Measurements from ENCODE around the gene TUT1.
"Not testable (repeated sequence)": the region's sequence is repeated elsewhere in the genome, so short reads cannot be mapped to it uniquely, and the experiment has no call there.

TUT1 gene

GRCh38 chr11:62592146-62592815, 958 bp upstream of the TUT1 start:
- H2AFZ ChIP-seq (ENCODE audit: low read length): peak overlapping the region; percentile 82
- peak overlapping the region; percentile 86 for H3K18ac ChIP-seq (ENCODE audit: low read length)
- H3K36me3 ChIP-seq (replicated peaks in 1 of 2; ENCODE audit: control insufficient read depth in 2 of 2, insufficient read depth in 2 of 2, low read length in 2 of 2): peaks cover 43 to 66% of the 10 kb centered on the region in 2 donors
- H3K4me2 ChIP-seq (ENCODE audit: insufficient read depth, low read length, poor library complexity, severe bottlenecking): peak overlapping the region; percentile 74
- H4K8ac ChIP-seq (ENCODE audit: low read depth, low read length): no peak overlapping the region
- H3K4ac ChIP-seq (ENCODE audit: low read length): no peak overlapping the region
- peak overlapping the region; percentile 16 for H2AK5ac ChIP-seq (ENCODE audit: low read depth, low read length)
- no peak overlapping the region for H4K91ac ChIP-seq (ENCODE audit: low read depth, low read length, poor library complexity)
- H3K4me3 ChIP-seq (ENCODE audit: low read length in 2 of 2): peak overlapping the region; percentile 75 to 80
- H2BK12ac ChIP-seq (ENCODE audit: low read length): peak overlapping the region; percentile 82
- no peak for DNase-seq (ENCODE audit: low spot score)
- peak overlapping the region; percentile 81 for H3K9ac ChIP-seq (ENCODE audit: low read depth, low read length, poor library complexity)
- peaks cover 7 to 8% of the 10 kb centered on the region in 2 donors for H3K4me1 ChIP-seq (ENCODE audit: control insufficient read depth in 2 of 2, insufficient read depth in 1 of 2, low read depth in 1 of 2, low read length in 2 of 2)
- WGBS, 2 donors (ENCODE audit: extremely low coverage in 2 of 2, insufficient read length in 2 of 2, insufficient replicate concordance in 1 of 2): no CpG with 5 or more reads among the region's 17 CpGs
- no peak overlapping the region for H3K14ac ChIP-seq (ENCODE audit: low read length)
- no peak overlapping the region for H2BK120ac ChIP-seq (ENCODE audit: low read depth, low read length)
- no peak overlapping the region for H2BK15ac ChIP-seq (ENCODE audit: low read length)
- no peak overlapping the region for H3K23ac ChIP-seq (ENCODE audit: low read depth, low read length, poor library complexity)
- H2BK5ac ChIP-seq (ENCODE audit: low read length): peak overlapping the region; percentile 30
- H3K79me1 ChIP-seq (ENCODE audit: low read depth, low read length): peaks cover 4% of the 10 kb centered on the region
- H3K9me3 ChIP-seq (replicated peaks in 1 of 2; ENCODE audit: control insufficient read depth in 2 of 2, insufficient read depth in 1 of 2, low read depth in 1 of 2, low read length in 2 of 2): no peaks in the 10 kb centered on the region
- H3K27ac ChIP-seq (replicated peaks; ENCODE audit: low read length): peak overlapping the region; percentile 74
- H3K27me3 ChIP-seq (ENCODE audit: control insufficient read depth in 3 of 3, insufficient read depth in 3 of 3, low read depth in 1 of 3, low read length in 3 of 3): no peaks in the 10 kb centered on the region

DNA sequence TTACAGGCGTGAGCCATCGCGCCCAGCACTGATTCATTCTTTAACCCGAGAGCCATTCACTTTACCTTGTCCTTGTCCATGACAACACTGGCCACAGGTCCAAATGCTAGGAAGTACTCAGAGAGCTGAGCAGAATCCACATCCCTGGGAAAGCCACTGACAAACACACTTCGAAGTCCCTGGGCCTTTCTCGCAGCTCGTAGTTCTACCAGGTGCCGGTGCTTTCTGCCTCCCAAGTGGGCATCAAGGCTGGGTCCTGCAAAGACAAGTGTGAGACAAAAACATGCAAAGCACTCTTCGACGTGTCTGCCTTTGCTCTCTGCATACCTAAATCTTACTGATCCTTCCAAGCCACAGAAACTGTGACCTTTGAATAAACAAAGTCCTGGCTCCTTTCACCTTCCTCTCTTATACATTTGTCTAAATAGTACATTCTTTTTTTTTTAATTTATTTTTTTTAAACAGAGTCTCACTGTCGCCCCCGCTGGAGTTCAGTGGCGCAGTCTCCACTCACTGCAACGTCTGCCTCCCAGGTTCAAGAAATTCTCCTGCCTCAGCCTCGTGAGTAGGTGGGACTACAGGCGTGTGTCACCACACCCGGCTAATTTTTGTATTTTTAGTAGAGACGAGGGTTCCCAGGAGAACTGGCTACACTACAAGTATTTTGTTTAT, 2.2 kb downstream of the TUT1 start:
- no peak for DNase-seq (ENCODE audit: low spot score)
- H4K8ac ChIP-seq (ENCODE audit: low read depth, low read length): no peak overlapping the region
- no peak overlapping the region for H3K27ac ChIP-seq (replicated peaks; ENCODE audit: low read length)
- no peak overlapping the region for H2BK15ac ChIP-seq (ENCODE audit: low read length)
- no peak overlapping the region for H2BK5ac ChIP-seq (ENCODE audit: low read length)
- H3K4me1 ChIP-seq (ENCODE audit: control insufficient read depth in 2 of 2, insufficient read depth in 1 of 2, low read depth in 1 of 2, low read length in 2 of 2): peaks cover 7 to 8% of the 10 kb centered on the region in 2 donors
- H3K18ac ChIP-seq (ENCODE audit: low read length): no peak overlapping the region
- no peak overlapping the region for H4K91ac ChIP-seq (ENCODE audit: low read depth, low read length, poor library complexity)
- no peaks in the 10 kb centered on the region for H3K27me3 ChIP-seq (ENCODE audit: control insufficient read depth in 3 of 3, insufficient read depth in 3 of 3, low read depth in 1 of 3, low read length in 3 of 3)
- no peak overlapping the region for H3K4me3 ChIP-seq (ENCODE audit: low read length in 2 of 2)
- H3K4me2 ChIP-seq (ENCODE audit: insufficient read depth, low read length, poor library complexity, severe bottlenecking): no peak overlapping the region
- no peak overlapping the region for H3K23ac ChIP-seq (ENCODE audit: low read depth, low read length, poor library complexity)
- peaks cover 24 to 62% of the 10 kb centered on the region in 2 donors for H3K36me3 ChIP-seq (replicated peaks in 1 of 2; ENCODE audit: control insufficient read depth in 2 of 2, insufficient read depth in 2 of 2, low read length in 2 of 2)
- no CpG with 5 or more reads among the region's 18 CpGs for WGBS, 2 donors (ENCODE audit: extremely low coverage in 2 of 2, insufficient read length in 2 of 2, insufficient replicate concordance in 1 of 2)
- no peaks in the 10 kb centered on the region for H3K9me3 ChIP-seq (replicated peaks in 1 of 2; ENCODE audit: control insufficient read depth in 2 of 2, insufficient read depth in 1 of 2, low read depth in 1 of 2, low read length in 2 of 2)
- no peak overlapping the region for H3K9ac ChIP-seq (ENCODE audit: low read depth, low read length, poor library complexity)
- no peak overlapping the region for H3K4ac ChIP-seq (ENCODE audit: low read length)
- H2AFZ ChIP-seq (ENCODE audit: low read length): no peak overlapping the region
- H3K79me1 ChIP-seq (ENCODE audit: low read depth, low read length): peaks cover 4% of the 10 kb centered on the region
- no peak overlapping the region for H2BK12ac ChIP-seq (ENCODE audit: low read length)
- H2AK5ac ChIP-seq (ENCODE audit: low read depth, low read length): no peak overlapping the region
- H2BK120ac ChIP-seq (ENCODE audit: low read depth, low read length): no peak overlapping the region
- H3K14ac ChIP-seq (ENCODE audit: low read length): no peak overlapping the region

DNA sequence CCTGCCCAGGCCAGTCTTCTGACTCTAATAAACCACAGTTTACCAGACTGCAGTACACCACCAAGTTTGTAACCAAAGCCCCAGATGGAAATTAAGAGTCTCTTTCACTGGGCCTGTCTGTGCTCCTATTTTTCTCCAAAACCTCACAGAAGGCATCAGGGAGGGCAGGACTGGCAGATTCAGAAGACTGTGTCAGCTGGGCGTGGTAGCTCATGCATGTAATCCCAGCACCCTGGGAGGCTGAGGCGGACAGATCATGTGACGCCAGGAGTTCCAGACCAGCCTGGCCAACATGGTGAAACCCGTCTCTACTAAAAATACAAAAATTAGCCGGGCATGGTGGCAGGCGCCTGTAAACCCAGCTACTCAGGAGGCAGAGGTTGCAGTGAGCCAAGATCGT, 6.0 kb downstream of the TUT1 start:
- H3K27ac ChIP-seq (replicated peaks; ENCODE audit: low read length); H4K8ac ChIP-seq (ENCODE audit: low read depth, low read length); DNase-seq (ENCODE audit: low spot score); H3K14ac ChIP-seq (ENCODE audit: low read length); H2BK120ac ChIP-seq (ENCODE audit: low read depth, low read length); H3K9me3 ChIP-seq (replicated peaks in 1 of 2; ENCODE audit: control insufficient read depth in 2 of 2, insufficient read depth in 1 of 2, low read depth in 1 of 2, low read length in 2 of 2); H3K4ac ChIP-seq (ENCODE audit: low read length); H2BK5ac ChIP-seq (ENCODE audit: low read length); H3K23ac ChIP-seq (ENCODE audit: low read depth, low read length, poor library complexity); H2AK5ac ChIP-seq (ENCODE audit: low read depth, low read length); H3K4me2 ChIP-seq (ENCODE audit: insufficient read depth, low read length, poor library complexity, severe bottlenecking); H3K4me3 ChIP-seq (ENCODE audit: low read length in 2 of 2); H3K79me1 ChIP-seq (ENCODE audit: low read depth, low read length); H2BK12ac ChIP-seq (ENCODE audit: low read length); H3K18ac ChIP-seq (ENCODE audit: low read length); H3K4me1 ChIP-seq (ENCODE audit: control insufficient read depth in 2 of 2, insufficient read depth in 1 of 2, low read depth in 1 of 2, low read length in 2 of 2); H4K91ac ChIP-seq (ENCODE audit: low read depth, low read length, poor library complexity); H3K27me3 ChIP-seq (ENCODE audit: control insufficient read depth in 3 of 3, insufficient read depth in 3 of 3, low read depth in 1 of 3, low read length in 3 of 3); H2AFZ ChIP-seq (ENCODE audit: low read length); H2BK15ac ChIP-seq (ENCODE audit: low read length): not testable (repeated sequence)
- no CpG with 5 or more reads among the region's 7 CpGs for WGBS, 2 donors (ENCODE audit: extremely low coverage in 2 of 2, insufficient read length in 2 of 2, insufficient replicate concordance in 1 of 2)
- Histone ChIP-seq H3K9ac (ENCODE audit: low read depth, low read length, poor library complexity) (peak overlapping the region; percentile 63), H3K36me3 (replicated peaks in 1 of 2; ENCODE audit: control insufficient read depth in 2 of 2, insufficient read depth in 2 of 2, low read length in 2 of 2) (peaks cover 26 to 74% of the 10 kb centered on the region in 2 donors)

DNA sequence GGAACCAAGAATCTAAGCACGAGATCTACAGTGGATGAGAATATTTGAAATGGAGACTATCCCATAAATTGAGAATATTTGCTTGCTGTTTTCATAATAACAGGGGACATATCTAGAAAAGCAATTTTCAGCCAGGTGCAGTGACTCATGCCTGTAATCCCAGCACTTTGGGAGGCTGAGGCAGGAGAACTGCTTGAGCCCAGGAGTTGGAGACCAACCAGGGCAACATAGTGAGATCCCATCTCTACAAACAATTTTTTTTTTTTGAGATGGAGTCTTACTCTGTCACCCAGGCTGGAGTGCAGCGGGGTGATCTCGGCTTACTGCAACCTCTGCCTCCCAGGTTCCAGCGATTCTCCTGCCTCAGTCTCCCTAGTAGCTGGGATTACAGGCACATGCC, 9.6 kb downstream of the TUT1 start:
- H2BK15ac ChIP-seq (ENCODE audit: low read length); H3K4ac ChIP-seq (ENCODE audit: low read length); H3K79me1 ChIP-seq (ENCODE audit: low read depth, low read length); H2AFZ ChIP-seq (ENCODE audit: low read length); H3K23ac ChIP-seq (ENCODE audit: low read depth, low read length, poor library complexity); H3K4me1 ChIP-seq (ENCODE audit: control insufficient read depth in 2 of 2, insufficient read depth in 1 of 2, low read depth in 1 of 2, low read length in 2 of 2); H3K4me3 ChIP-seq (ENCODE audit: low read length in 2 of 2); H4K8ac ChIP-seq (ENCODE audit: low read depth, low read length); H3K9ac ChIP-seq (ENCODE audit: low read depth, low read length, poor library complexity); H3K27me3 ChIP-seq (ENCODE audit: control insufficient read depth in 3 of 3, insufficient read depth in 3 of 3, low read depth in 1 of 3, low read length in 3 of 3); H3K18ac ChIP-seq (ENCODE audit: low read length); H3K4me2 ChIP-seq (ENCODE audit: insufficient read depth, low read length, poor library complexity, severe bottlenecking); H2AK5ac ChIP-seq (ENCODE audit: low read depth, low read length); H4K91ac ChIP-seq (ENCODE audit: low read depth, low read length, poor library complexity); H3K27ac ChIP-seq (replicated peaks; ENCODE audit: low read length); H3K9me3 ChIP-seq (replicated peaks in 1 of 2; ENCODE audit: control insufficient read depth in 2 of 2, insufficient read depth in 1 of 2, low read depth in 1 of 2, low read length in 2 of 2); H3K14ac ChIP-seq (ENCODE audit: low read length); H2BK5ac ChIP-seq (ENCODE audit: low read length); H2BK120ac ChIP-seq (ENCODE audit: low read depth, low read length); H2BK12ac ChIP-seq (ENCODE audit: low read length); DNase-seq (ENCODE audit: low spot score): not testable (repeated sequence)
- H3K36me3 ChIP-seq (replicated peaks in 1 of 2; ENCODE audit: control insufficient read depth in 2 of 2, insufficient read depth in 2 of 2, low read length in 2 of 2): peaks cover 27 to 84% of the 10 kb centered on the region in 2 donors
- WGBS, 2 donors (ENCODE audit: extremely low coverage in 2 of 2, insufficient read length in 2 of 2, insufficient replicate concordance in 1 of 2): no CpG with 5 or more reads among the region's 4 CpGs

Measured in neuronal stem cell (in vitro differentiated cells).